ENCODE data around the gene UGT1A8. TPM values are rescaled to one million over a fixed set of nuclear protein-coding genes. Genes with fewer than 3 reads are reported as not detected.
"Not testable (repeated sequence)": the region's sequence is repeated elsewhere in the genome, so short reads cannot be mapped to it uniquely, and the experiment has no call there.

UGT1A8 gene
- total RNA-seq (2011; cell fraction: chromatin; rRNA removed; ENCODE audit: low replicate concordance): 0.23 and 0.39 TPM in 2 replicates
- total RNA-seq (2011; cell fraction: nucleolus; rRNA removed): 0.26 TPM in 1 of 2 replicates, not detected in the other
- total RNA-seq (2011; cell fraction: nucleoplasm; rRNA removed): 0.22 TPM in 1 of 2 replicates, not detected in the other
- not detected in 2 replicates for total RNA-seq (2014; rRNA removed)
- not detected in 2 replicates for total RNA-seq (2014; rRNA removed; fragmentation: Illumina TruSeq; extraction: Trizol)
- 0.04 TPM in 1 of 2 replicates, not detected in the other for total RNA-seq (2015; rRNA removed; fragmentation: Illumina TruSeq; extraction: Trizol)
- not detected in 2 replicates for total RNA-seq (2021)
- not detected in 2 replicates for polyA plus RNA-seq (2011; rRNA removed)
- not detected in 2 replicates for polyA plus RNA-seq (2011; cell fraction: cytosol; rRNA removed)
- not detected in 2 replicates for polyA plus RNA-seq (2011; cell fraction: nucleus; rRNA removed)
- polyA plus RNA-seq (2012): not detected in 2 replicates
- not detected in 2 replicates for polyA plus RNA-seq (2014; fragmentation: Illumina TruSeq; extraction: Trizol)
- polyA plus RNA-seq (2014; fragmentation: Nextera tagmentation; extraction: Ambion mirVana): not detected
- not detected in 2 replicates for polyA plus RNA-seq (2014; rRNA removed)
- 0.06 TPM in 1 of 2 replicates, not detected in the other for polyA minus RNA-seq (2011; rRNA and poly(A)+ RNA removed)
- polyA minus RNA-seq (2011; cell fraction: cytosol; rRNA and poly(A)+ RNA removed): not detected in 2 replicates
- polyA minus RNA-seq (2011; cell fraction: nucleus; rRNA and poly(A)+ RNA removed): not detected in 2 replicates
- Bru-seq, nascent RNA: percentile 17 among the genes with signal in this experiment
- percentile 36 among the genes with signal in this experiment for BruChase-seq, experiment 1, labeled RNA remaining after a 2-hour chase
- BruChase-seq, experiment 2, labeled RNA remaining after a 6-hour chase: percentile 30 among the genes with signal in this experiment
- long read RNA-seq, experiment 1: 0 reads
- long read RNA-seq, experiment 2: 0 reads
- long read RNA-seq, experiment 3: 0 reads

DNA sequence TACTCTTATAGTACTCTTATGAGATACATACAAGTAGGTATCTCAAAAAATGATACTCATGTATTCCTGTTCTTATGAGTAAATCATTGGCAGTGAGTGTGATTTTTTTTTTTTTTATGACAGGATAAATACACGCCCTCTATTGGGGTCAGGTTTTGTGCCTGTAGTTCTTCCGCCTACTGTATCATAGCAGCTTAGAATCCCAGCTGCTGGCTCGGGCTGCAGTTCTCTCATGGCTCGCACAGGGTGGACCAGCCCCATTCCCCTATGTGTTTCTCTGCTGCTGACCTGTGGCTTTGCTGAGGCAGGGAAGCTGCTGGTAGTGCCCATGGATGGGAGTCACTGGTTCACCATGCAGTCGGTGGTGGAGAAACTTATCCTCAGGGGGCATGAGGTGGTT, at the start of gene UGT1A8:
UGT1A8 (plus strand) TSS at position 158 of the 400 bp plus-strand sequence; CDS start at position 233, 75 bp downstream.
- not testable (repeated sequence) for BruUV-seq (replicated peaks); H3K79me2 ChIP-seq (ENCODE audit: control insufficient read depth, insufficient read depth, low read length)

DNA sequence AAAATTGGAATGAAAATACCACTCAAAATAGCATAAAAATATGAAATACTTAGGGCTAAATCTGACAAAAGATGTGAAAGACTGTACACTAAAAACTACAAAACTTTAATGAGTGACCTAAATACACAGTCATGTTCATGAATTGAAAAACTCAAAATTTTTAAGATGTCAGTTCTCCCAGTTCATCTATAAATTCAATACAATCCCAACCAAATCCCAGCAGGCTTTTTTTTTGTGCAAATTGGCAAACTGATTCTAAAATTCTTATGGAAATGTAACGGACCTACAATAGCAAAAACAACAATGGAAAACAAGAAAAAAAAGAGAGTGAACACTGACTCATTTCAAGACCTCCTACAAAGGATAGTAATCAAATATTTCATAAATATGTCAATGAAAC, 46.4 kb upstream of the UGT1A8 start:
- POLR2A ChIA-PET: no interaction called here
- Histone ChIP-seq H2AFZ (ENCODE audit: low read depth, low read length) (no peak overlapping the region), H3K79me2 (ENCODE audit: control insufficient read depth, insufficient read depth, low read length) (peaks cover 4% of the 10 kb centered on the region; the same call in 1 of the 3 replicates), H3K9ac (ENCODE audit: insufficient read depth in 1 of 2, low read depth in 2 of 2, low read length in 2 of 2) (no peak overlapping the region), H3K27me3 (ENCODE audit: control insufficient read depth in 2 of 2, insufficient read depth in 2 of 2, low read length in 2 of 2) (no peaks in the 10 kb centered on the region; a peak in 1 of 5 replicates), H3K4me1 (replicated peaks in 1 of 2; ENCODE audit: control insufficient read depth in 2 of 2, insufficient read depth in 2 of 2, low read length in 2 of 2) (peaks cover 0 to 2% of the 10 kb centered on the region in 2 experiments; a peak in 1 of 5 replicates), H3K9me3 (replicated peaks; ENCODE audit: control insufficient read depth, insufficient read depth, low read depth, low read length) (no peaks in the 10 kb centered on the region), H3K9me1 (ENCODE audit: control insufficient read depth, insufficient read depth, low read length) (no peaks in the 10 kb centered on the region), H3K36me3 (ENCODE audit: control insufficient read depth, insufficient read depth, low read length) (no peaks in the 10 kb centered on the region), H4K20me1 (replicated peaks; ENCODE audit: control insufficient read depth, insufficient read depth, low read length) (no peaks in the 10 kb centered on the region), H3K4me3 (no peak overlapping the region), H3K4me2 (ENCODE audit: insufficient read depth, low read length) (no peak overlapping the region), H3K27ac (ENCODE audit: extremely low read depth, low read depth, low read length) (no peak overlapping the region)
- CTCF ChIA-PET (ENCODE audit: low intra/inter-chr PET ratio): interaction anchor here (0.6 kb wide), 1 partner anchor 19 kb away, joined by 3 read pairs; no protein-coding TSS in a partner anchor
- intact Hi-C loops (cut with micrococcal nuclease): no loop called here
- in situ Hi-C loops (cut with MboI): no loop called here
- FAIRE-seq: no peak
- WGBS (ENCODE audit: insufficient coverage, low coverage, missing lambda C conversion rate): no CpG with 5 or more reads among the region's 1 CpG
- no TSS peak for BruUV-seq (replicated peaks)
- no peak for ATAC-seq
- DNase-seq (ENCODE audit: extremely low read depth in 1 of 4, low spot score in 3 of 4): no peak
- TF ChIP-seq LEF1 (IDR thresholded peaks at IDR 0.05): no peak
- no peak for TF ChIP-seq ZNF408 (CRISPR knock-in tag; IDR thresholded peaks at IDR 0.05; ENCODE audit: low read depth)
- TF ChIP-seq, protein P1, sequence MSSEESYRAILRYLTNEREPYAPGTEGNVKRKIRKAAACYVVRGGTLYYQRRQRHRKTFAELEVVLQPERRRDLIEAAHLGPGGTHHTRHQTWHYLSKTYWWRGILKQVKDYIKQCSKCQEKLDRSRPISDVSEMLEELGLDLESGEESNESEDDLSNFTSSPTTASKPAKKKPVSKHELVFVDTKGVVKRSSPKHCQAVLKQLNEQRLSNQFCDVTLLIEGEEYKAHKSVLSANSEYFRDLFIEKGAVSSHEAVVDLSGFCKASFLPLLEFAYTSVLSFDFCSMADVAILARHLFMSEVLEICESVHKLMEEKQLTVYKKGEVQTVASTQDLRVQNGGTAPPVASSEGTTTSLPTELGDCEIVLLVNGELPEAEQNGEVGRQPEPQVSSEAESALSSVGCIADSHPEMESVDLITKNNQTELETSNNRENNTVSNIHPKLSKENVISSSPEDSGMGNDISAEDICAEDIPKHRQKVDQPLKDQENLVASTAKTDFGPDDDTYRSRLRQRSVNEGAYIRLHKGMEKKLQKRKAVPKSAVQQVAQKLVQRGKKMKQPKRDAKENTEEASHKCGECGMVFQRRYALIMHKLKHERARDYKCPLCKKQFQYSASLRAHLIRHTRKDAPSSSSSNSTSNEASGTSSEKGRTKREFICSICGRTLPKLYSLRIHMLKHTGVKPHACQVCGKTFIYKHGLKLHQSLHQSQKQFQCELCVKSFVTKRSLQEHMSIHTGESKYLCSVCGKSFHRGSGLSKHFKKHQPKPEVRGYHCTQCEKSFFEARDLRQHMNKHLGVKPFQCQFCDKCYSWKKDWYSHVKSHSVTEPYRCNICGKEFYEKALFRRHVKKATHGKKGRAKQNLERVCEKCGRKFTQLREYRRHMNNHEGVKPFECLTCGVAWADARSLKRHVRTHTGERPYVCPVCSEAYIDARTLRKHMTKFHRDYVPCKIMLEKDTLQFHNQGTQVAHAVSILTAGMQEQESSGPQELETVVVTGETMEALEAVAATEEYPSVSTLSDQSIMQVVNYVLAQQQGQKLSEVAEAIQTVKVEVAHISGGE (CRISPR knock-in tag; IDR thresholded peaks at IDR 0.05): no peak
- TF ChIP-seq, protein P2, sequence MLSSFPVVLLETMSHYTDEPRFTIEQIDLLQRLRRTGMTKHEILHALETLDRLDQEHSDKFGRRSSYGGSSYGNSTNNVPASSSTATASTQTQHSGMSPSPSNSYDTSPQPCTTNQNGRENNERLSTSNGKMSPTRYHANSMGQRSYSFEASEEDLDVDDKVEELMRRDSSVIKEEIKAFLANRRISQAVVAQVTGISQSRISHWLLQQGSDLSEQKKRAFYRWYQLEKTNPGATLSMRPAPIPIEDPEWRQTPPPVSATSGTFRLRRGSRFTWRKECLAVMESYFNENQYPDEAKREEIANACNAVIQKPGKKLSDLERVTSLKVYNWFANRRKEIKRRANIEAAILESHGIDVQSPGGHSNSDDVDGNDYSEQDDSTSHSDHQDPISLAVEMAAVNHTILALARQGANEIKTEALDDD (IDR thresholded peaks at IDR 0.05): no peak
- no peak for TF ChIP-seq KDM4B (IDR thresholded peaks at IDR 0.05; ENCODE audit: borderline replicate concordance in 2 of 2, low read depth in 1 of 2)
- TF ChIP-seq ZNF583 (CRISPR knock-in tag; IDR thresholded peaks at IDR 0.05): no peak

More for the DNA sequence above, at the start of gene UGT1A8:
- H3K4me1 ChIP-seq (replicated peaks in 1 of 2; ENCODE audit: control insufficient read depth in 2 of 2, insufficient read depth in 2 of 2, low read length in 2 of 2); in situ Hi-C loops (cut with MboI); H3K4me3 ChIP-seq; H3K4me2 ChIP-seq (ENCODE audit: insufficient read depth, low read length); H4K20me1 ChIP-seq (replicated peaks; ENCODE audit: control insufficient read depth, insufficient read depth, low read length); H3K9me3 ChIP-seq (replicated peaks; ENCODE audit: control insufficient read depth, insufficient read depth, low read depth, low read length); FAIRE-seq; H3K27ac ChIP-seq (ENCODE audit: extremely low read depth, low read depth, low read length); ATAC-seq; H3K9me1 ChIP-seq (ENCODE audit: control insufficient read depth, insufficient read depth, low read length); H3K9ac ChIP-seq (ENCODE audit: insufficient read depth in 1 of 2, low read depth in 2 of 2, low read length in 2 of 2); H3K36me3 ChIP-seq (ENCODE audit: control insufficient read depth, insufficient read depth, low read length); H3K27me3 ChIP-seq (ENCODE audit: control insufficient read depth in 2 of 2, insufficient read depth in 2 of 2, low read length in 2 of 2); intact Hi-C loops (cut with micrococcal nuclease); CTCF ChIA-PET (ENCODE audit: low intra/inter-chr PET ratio); DNase-seq (ENCODE audit: extremely low read depth in 1 of 4, low spot score in 3 of 4); H2AFZ ChIP-seq (ENCODE audit: low read depth, low read length): not testable (repeated sequence)
- POLR2A ChIA-PET: interaction anchor here (0.8 kb wide), 1 partner anchor 21 kb away, joined by 3 read pairs; no protein-coding TSS in a partner anchor
- 9% methylated on average over 4 of the region's 5 CpGs for WGBS (ENCODE audit: insufficient coverage, low coverage, missing lambda C conversion rate)
